ENCODE data around the gene DUSP28. TPM values are rescaled to one million over a fixed set of nuclear protein-coding genes. Genes with fewer than 3 reads are reported as not detected.
A peak's percentile ranks its signal among the peaks of the same experiment; 100 is the strongest.

Gene DUSP28
- total and polyA plus RNA-seq, 7 donors, result 6.6 to 18.1 (median 12.6) TPM

DNA sequence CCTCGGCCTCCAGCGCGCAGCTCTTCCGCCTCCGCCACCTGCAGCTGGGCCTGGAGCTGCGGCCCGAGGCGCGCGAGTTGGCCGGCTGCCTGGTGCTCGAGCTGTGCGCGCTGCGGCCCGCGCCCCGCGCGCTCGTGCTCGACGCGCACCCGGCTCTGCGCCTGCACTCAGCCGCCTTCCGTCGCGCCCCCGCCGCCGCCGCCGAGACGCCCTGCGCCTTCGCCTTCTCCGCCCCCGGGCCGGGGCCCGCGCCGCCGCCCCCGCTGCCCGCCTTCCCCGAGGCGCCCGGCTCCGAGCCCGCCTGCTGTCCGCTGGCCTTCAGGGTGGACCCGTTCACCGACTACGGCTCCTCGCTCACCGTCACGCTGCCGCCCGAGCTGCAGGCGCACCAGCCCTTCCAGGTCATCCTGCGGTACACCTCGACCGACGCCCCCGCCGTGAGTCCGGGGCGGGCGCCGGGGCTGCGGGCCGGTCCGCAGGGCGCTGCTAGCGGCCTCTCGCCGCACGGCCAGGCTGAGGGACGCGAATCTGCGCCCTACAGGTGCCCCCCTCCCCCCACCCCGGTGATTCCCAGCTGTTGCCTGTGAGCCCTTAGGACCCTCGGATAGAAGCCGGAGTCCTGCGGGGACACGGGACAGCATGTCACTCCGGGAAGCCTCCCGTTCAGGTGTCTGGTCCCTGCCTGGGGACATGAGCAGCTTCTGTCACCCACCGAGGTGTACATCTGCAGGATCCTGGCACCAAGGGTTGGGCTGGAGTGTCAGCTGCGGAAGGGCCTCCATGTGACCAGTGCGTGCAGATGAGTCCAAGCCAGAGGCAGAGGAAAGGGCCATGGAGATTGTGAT is 8.7 kb downstream of the DUSP28 start:
- intact Hi-C loops (cut with DNase I), result no loop called here
- H3K4me1 ChIP-seq, result peaks cover 41% of the 10 kb centered on the region
- peak; percentile 27 to 57 (median 49) for ATAC-seq
- no peaks in the 10 kb centered on the region for H3K27me3 ChIP-seq (ENCODE audit: insufficient read depth in 3 of 3, low read length in 2 of 3)
- DNase-seq, result peak; percentile 74 to 87
- TF ChIP-seq, protein P1, sequence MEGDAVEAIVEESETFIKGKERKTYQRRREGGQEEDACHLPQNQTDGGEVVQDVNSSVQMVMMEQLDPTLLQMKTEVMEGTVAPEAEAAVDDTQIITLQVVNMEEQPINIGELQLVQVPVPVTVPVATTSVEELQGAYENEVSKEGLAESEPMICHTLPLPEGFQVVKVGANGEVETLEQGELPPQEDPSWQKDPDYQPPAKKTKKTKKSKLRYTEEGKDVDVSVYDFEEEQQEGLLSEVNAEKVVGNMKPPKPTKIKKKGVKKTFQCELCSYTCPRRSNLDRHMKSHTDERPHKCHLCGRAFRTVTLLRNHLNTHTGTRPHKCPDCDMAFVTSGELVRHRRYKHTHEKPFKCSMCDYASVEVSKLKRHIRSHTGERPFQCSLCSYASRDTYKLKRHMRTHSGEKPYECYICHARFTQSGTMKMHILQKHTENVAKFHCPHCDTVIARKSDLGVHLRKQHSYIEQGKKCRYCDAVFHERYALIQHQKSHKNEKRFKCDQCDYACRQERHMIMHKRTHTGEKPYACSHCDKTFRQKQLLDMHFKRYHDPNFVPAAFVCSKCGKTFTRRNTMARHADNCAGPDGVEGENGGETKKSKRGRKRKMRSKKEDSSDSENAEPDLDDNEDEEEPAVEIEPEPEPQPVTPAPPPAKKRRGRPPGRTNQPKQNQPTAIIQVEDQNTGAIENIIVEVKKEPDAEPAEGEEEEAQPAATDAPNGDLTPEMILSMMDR (IDR thresholded peaks at IDR 0.05), result no peak
- 0 to 1% (median 1%) methylated on average over 35 to 93 of the region's 93 CpGs for WGBS, 3 donors
- no peaks in the 10 kb centered on the region for H3K9me3 ChIP-seq
- peak overlapping the region; percentile 79 for H3K27ac ChIP-seq
- H3K4me3 ChIP-seq, result peak overlapping the region; percentile 81
- H3K36me3 ChIP-seq (ENCODE audit: insufficient read depth in 1 of 2, low read depth in 1 of 2), result peaks cover 0 to 13% of the 10 kb centered on the region in 2 donors

DNA sequence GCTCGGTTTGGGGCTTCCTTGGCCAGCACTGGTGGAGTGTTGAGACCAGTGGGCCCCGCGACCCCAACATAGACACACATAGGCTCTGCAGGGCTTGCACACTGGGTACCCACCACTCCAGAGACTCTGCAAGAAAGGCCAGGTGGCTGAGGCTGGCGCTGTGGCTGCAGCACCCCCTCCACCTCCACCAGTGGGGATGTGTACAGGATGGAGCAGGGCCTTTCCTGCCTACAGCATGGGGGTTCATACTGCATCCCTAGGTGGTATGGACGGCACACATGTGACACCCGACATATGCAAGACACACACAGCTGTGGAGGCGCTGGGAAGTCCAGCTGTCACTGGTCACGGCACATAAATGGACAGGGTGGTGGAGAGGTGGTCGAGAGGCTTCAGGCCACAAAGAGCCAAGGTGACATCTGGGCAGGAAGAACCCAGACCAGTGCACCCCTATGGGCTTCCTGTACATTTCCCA is 9.4 kb downstream of the DUSP28 start:
- peaks cover 0 to 19% of the 10 kb centered on the region in 2 donors for H3K36me3 ChIP-seq (ENCODE audit: insufficient read depth in 1 of 2, low read depth in 1 of 2)
- TF ChIP-seq, protein P1 (IDR thresholded peaks at IDR 0.05), result no peak
- no peak for ATAC-seq
- no peaks in the 10 kb centered on the region for H3K9me3 ChIP-seq
- H3K27ac ChIP-seq, result peak overlapping the region; percentile 79
- intact Hi-C loops (cut with DNase I), result no loop called here
- H3K27me3 ChIP-seq (ENCODE audit: insufficient read depth in 3 of 3, low read length in 2 of 3), result no peaks in the 10 kb centered on the region
- H3K4me1 ChIP-seq, result peaks cover 41% of the 10 kb centered on the region
- 51 to 73% (median 55%) methylated on average over 8 to 9 of the region's 9 CpGs for WGBS, 3 donors
- DNase-seq, result peak in 1 of 2 donors; percentile 44
- peak overlapping the region; percentile 81 for H3K4me3 ChIP-seq

DNA sequence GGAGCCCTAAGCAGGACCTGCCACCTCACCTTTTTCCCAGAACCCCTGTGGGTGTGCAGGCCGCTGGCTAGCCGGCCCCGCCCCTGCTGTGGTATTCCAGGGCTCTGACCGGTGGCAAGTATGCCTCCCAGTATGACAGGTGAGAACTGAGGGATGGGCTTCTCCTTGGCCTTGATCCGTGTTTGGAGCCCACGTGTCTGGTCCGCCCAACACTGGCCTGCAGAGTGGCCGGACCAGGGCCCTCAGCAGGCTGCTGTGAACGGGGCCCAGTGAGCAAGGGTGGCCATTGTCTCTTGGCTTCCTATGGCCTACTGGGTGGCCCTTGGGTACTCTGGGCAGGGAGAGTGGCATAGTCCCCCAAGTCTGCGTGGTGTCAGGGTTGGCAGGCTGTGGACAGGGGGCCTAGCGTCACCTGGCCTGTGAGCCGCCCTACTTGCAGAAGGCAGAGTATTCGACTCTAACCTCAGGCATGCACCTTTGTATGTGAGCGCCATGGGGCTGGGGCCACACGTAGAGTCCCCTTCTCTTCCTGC is 9.9 kb downstream of the DUSP28 start:
- Histone ChIP-seq H3K36me3 (ENCODE audit: insufficient read depth in 1 of 2, low read depth in 1 of 2) (peaks cover 0 to 24% of the 10 kb centered on the region in 2 donors), H3K4me3 (peak overlapping the region; percentile 81), H3K9me3 (no peaks in the 10 kb centered on the region), H3K4me1 (peaks cover 39% of the 10 kb centered on the region), H3K27ac (peak overlapping the region; percentile 79), H3K27me3 (ENCODE audit: insufficient read depth in 3 of 3, low read length in 2 of 3) (no peaks in the 10 kb centered on the region)
- ATAC-seq (no peak), DNase-seq (peak; percentile 7 to 35)
- 84 to 92% (median 88%) methylated on average over 15 of the region's 15 CpGs for WGBS, 3 donors
- TF ChIP-seq, protein P1 (IDR thresholded peaks at IDR 0.05), result no peak
- intact Hi-C loops (cut with DNase I), result loop anchor here in 1 of 2 donors (2.0 kb wide), 1 partner anchor 15 kb away; no protein-coding TSS in a partner anchor

DNA sequence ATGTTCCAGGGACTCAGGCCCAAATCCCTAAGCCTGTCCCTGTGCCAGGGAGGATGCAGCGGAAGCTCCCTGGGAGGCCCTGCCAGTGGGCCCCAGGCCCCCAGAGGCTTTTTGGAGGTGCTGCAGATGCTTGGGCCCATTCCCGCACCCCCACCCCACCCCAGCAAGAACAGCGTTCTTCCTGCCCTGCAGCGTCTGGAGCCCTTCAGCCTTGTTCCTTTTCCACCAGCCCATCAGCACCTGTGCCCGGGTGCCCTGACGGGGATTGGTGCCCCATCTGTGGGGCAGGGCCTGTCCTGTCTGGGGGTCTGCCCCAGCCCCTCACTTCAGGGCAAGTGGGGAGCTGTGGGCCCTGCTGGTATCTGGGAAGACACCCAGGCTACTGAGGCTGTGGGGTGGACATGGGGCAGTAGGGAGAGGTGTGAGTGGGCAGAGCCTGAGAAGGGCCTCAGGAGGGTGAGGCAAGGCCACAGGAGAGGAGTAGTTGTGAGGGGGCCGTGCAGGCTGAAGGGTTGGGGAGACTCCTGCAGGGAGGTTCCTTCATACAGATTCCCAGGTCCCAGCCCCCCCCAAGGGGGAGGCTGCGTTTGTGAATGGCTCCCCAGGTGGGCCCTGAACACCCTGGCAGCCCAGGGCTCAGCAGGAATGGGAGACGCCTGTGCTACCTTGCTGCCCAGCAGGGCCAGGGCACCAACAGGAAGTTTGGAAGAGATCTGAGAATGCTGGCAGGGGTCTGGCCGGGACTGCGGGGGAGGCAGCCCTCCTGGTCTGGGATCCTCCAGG is 10.6 kb downstream of the DUSP28 start:
- no peaks in the 10 kb centered on the region for H3K27me3 ChIP-seq (ENCODE audit: insufficient read depth in 3 of 3, low read length in 2 of 3)
- WGBS, 3 donors, result 81 to 92% (median 87%) methylated on average over 11 of the region's 11 CpGs
- peaks cover 32% of the 10 kb centered on the region for H3K4me1 ChIP-seq
- no peak overlapping the region for H3K4me3 ChIP-seq
- TF ChIP-seq, protein P1 (IDR thresholded peaks at IDR 0.05), result no peak
- H3K9me3 ChIP-seq, result no peaks in the 10 kb centered on the region
- DNase-seq, result peak; percentile 9 to 47
- intact Hi-C loops (cut with DNase I), result loop anchor here in 1 of 2 donors (2.0 kb wide), 1 partner anchor 14 kb away; no protein-coding TSS in a partner anchor
- H3K36me3 ChIP-seq (ENCODE audit: insufficient read depth in 1 of 2, low read depth in 1 of 2), result peaks cover 0 to 31% of the 10 kb centered on the region in 2 donors
- H3K27ac ChIP-seq, result no peak overlapping the region
- ATAC-seq, result no peak

Data from psoas muscle (tissue), 8 donors.